H1 (cell line): Measurements from ENCODE around the gene BCL2. TPM values are rescaled to one million over a fixed set of nuclear protein-coding genes. Genes with fewer than 3 reads are reported as not detected.

Experiments
- ASH2L ChIP-seq: fragments of 200-600, 300-600 bp; sonication (generic); IDR thresholded peaks from one replicate; pipeline ENCODE4 v1.7.1; 2017; ENCODE audit warnings: low read length
- BRCA1 ChIP-seq: IDR thresholded peaks from 2 replicates; pipeline ENCODE4 v1.6.1; 2012; ENCODE audit warnings: low read depth, low read length, improper control_type of control experiment
- CEBPB ChIP-seq: IDR thresholded peaks from 2 replicates; pipeline ENCODE4 v1.6.1; 2012; ENCODE audit warnings: low read depth, low read length
- E2F6 ChIP-seq: IDR thresholded peaks from 2 replicates; pipeline ENCODE4 v1.6.1; 2012; ENCODE audit warnings: inconsistent platforms
- FOSL1 ChIP-seq: IDR thresholded peaks from 2 replicates; pipeline ENCODE4 v1.6.1; 2011; ENCODE audit warnings: mild to moderate bottlenecking, low read depth, low read length, moderate library complexity; ENCODE audit not compliant: insufficient read depth
- GABPA ChIP-seq: IDR thresholded peaks from 2 replicates; pipeline ENCODE4 v1.6.1; 2011; ENCODE audit warnings: mild to moderate bottlenecking, low read length, moderate library complexity, borderline replicate concordance; ENCODE audit not compliant: insufficient read depth
- HDAC2 ChIP-seq, 2 experiments: fragments of 300-600 bp in 1 of 2; sonication (generic) in 1 of 2; IDR thresholded peaks; 2 replicates each; pipeline ENCODE4 v1.6.1; 2011 to 2012; ENCODE audit warnings: low read depth in 2 of 2, low read length in 2 of 2, mild to moderate bottlenecking in 2 of 2, moderate library complexity in 2 of 2, borderline replicate concordance in 1 of 2, inconsistent platforms in 1 of 2
- KDM4A ChIP-seq: IDR thresholded peaks from one replicate; pipeline ENCODE4 v1.7.1; 2012; ENCODE audit warnings: low read depth, mild to moderate bottlenecking, moderate library complexity, low read length, inconsistent platforms; ENCODE audit not compliant: severe bottlenecking
- MAFK ChIP-seq: IDR thresholded peaks from 2 replicates; pipeline ENCODE4 v1.6.1; 2012; ENCODE audit warnings: low read depth, mild to moderate bottlenecking, improper control_type of control experiment, low read length
- MAX ChIP-seq: IDR thresholded peaks from 2 replicates; pipeline ENCODE4 v1.6.1; 2012; ENCODE audit warnings: inconsistent platforms
- NANOG ChIP-seq: IDR thresholded peaks from 2 replicates; pipeline ENCODE4 v1.6.1; 2011; ENCODE audit warnings: low read length, low read depth, mild to moderate bottlenecking, inconsistent platforms; ENCODE audit not compliant: insufficient read depth, poor library complexity, severe bottlenecking
- NRF1 ChIP-seq: IDR thresholded peaks from 2 replicates; pipeline ENCODE4 v1.6.1; 2011; ENCODE audit warnings: mild to moderate bottlenecking, low read depth, low read length, improper control_type of control experiment
- RFX5 ChIP-seq: IDR thresholded peaks from 2 replicates; pipeline ENCODE4 v1.6.1; 2011; ENCODE audit warnings: low read depth, low read length, improper control_type of control experiment, borderline replicate concordance
- SIRT6 ChIP-seq: IDR thresholded peaks from one replicate; pipeline ENCODE4 v1.7.1; 2012; ENCODE audit warnings: low read length, inconsistent platforms
- SP1 ChIP-seq: IDR thresholded peaks from 2 replicates; pipeline ENCODE4 v1.6.1; 2011; ENCODE audit warnings: low read depth, low read length
- SP2 ChIP-seq: IDR thresholded peaks from 2 replicates; pipeline ENCODE4 v1.6.1; 2012; ENCODE audit warnings: mild to moderate bottlenecking, low read length, inconsistent platforms
- SUZ12 ChIP-seq: fragments of 200-600 bp; sonication (generic); IDR thresholded peaks from 2 replicates; pipeline ENCODE4 v1.6.1; 2012; ENCODE audit warnings: mild to moderate bottlenecking, inconsistent platforms, low read length, moderate library complexity, mixed read lengths
- polyA plus RNA-seq, 7 experiments: library from polyadenylated mRNA; depleted of rRNA in 3 of 7; stranded (reverse) in 5 of 7; unstranded in 2 of 7; fragments of >200 nt in 5 of 7; fragments of 200-250 nt in 2 of 7; gene quantifications; 1 replicate in 5 of 7; 2 replicates in 1 of 7; 4 replicates in 1 of 7; pipeline versions ENCODE4 v1.2.1 to v1.2.3, GENCODE V29; 2011 to 2013; ENCODE audit warnings: missing spikeins in 2 of 7, mixed read lengths in 2 of 7
- total RNA-seq: library from RNA; stranded (reverse); fragmentation: NEBNext Ultra II Directional; extraction: Animal tissue kit (Norgen Biotek cat#: 25700); gene quantifications from 2 replicates; pipeline ENCODE4 v1.2.1, GENCODE V29; 2021

The BCL2 gene
- total and polyA plus RNA-seq, 2 of the 8 experiments (the other 6 are each of a cell fraction or from before 2014, with no cell fraction given) = 0.59 to 4.5 TPM

DNA sequence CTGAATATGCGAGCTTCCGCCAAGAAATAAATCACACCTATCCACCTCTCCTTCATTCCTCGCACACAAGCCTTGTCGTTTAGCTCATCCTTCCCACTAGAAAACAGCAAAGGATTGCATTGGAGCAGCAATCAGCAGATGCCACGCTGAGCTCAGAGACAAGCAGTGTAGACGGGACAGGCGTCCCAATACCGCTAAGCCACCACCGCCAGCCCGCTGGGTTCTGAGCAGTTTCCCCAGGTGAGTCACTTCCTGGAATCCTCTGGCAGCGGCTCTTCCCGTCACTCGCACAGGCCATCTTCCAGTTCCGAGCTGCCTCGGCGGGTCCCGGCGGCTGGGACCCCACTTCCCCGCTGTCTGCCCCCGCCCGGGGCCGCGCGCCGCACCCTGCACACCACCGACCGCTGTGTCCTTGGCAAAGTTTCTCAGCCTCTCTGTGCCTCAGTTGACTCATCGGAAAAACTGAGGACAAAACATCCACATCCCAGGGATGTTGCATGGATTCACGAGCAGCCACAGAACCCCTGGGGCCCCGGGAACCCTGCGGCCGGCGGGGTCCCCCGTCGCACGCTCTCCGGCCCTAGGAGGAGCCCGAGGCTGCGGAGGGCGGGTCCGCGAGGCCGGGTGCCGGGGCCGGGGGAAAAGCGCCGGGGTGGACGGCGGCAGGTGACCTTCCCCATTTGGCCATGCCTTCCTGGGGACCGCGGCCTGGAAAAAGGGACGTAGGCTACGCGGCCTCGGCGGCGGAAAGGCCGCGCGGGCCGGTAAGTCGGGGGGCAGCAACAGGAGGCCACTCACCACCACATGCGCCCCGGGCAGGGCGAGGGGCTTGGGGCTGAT is 46.9 kb upstream of the BCL2 start (continued):
- TF ChIP-seq NANOG = no peak
- no peak for TF ChIP-seq GABPA
- peak; percentile 80 for TF ChIP-seq KDM4A
- peak; percentile 75 for TF ChIP-seq MAX
- TF ChIP-seq NRF1 = no peak
- 0 out of 2 replicates have a peak, but pooled peaks have one; percentile 15 for TF ChIP-seq E2F6
- TF ChIP-seq HDAC2 (IDR thresholded peaks at IDR 0.05; ENCODE audit: borderline replicate concordance in 1 of 2, low read depth in 2 of 2, low read length in 2 of 2) = no peak
- peak; percentile 81 for TF ChIP-seq ASH2L
- no peak for TF ChIP-seq SIRT6
- no peak for TF ChIP-seq FOSL1
- TF ChIP-seq SP1 = no peak
- TF ChIP-seq RFX5 = no peak
- no peak for TF ChIP-seq CEBPB
- TF ChIP-seq SUZ12 = no peak
- no peak for TF ChIP-seq SP2
- TF ChIP-seq MAFK = no peak
- no peak for TF ChIP-seq BRCA1
